ENCODE measurements around the gene RBCK1. TPM values are rescaled to one million over a fixed set of nuclear protein-coding genes. Genes with fewer than 3 reads are reported as not detected.

RBCK1 gene
- total and polyA plus RNA-seq, 2 donors (not counting 3 experiments of a cell fraction or from before 2014, with no cell fraction given), result 80.4 to 82.7 TPM

DNA sequence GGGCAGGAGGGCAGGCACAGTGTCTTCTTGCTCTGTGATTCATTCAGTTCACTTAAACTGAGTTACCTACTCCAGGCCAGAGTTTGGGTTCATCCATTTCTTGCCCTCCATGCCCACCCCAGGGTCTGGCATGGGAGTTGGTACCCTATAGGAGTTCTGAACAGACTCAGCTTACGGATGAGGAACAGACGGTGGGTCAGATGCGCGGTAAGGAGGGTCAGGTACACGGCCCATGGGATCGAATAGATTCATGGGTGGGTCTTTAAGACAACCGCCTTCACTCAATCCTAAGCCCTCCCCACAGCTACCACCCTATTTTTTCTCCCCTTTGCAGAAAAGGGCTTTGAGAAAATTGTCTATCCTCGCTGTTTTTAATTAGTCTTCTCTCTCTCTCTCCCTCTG lies 40.6 kb upstream of the RBCK1 start:
- ChIA-PET CTCF (interaction anchor here (1.7 kb wide), 1 partner anchor 12 kb away, joined by 10 read pairs; no protein-coding TSS in a partner anchor), POLR2A (no interaction called here)
- no peaks in the 10 kb centered on the region for H3K79me2 ChIP-seq (ENCODE audit: control insufficient read depth, insufficient read depth, low read length)
- DNase-seq (ENCODE audit: low read depth, low spot score), result no peak
- no peak for FAIRE-seq
- no peaks in the 10 kb centered on the region for H3K9me3 ChIP-seq (replicated peaks; ENCODE audit: control insufficient read depth, insufficient read depth, low read length)
- no peak overlapping the region for H3K4me2 ChIP-seq (ENCODE audit: insufficient read depth, low read length)
- no peak overlapping the region for H2AFZ ChIP-seq (ENCODE audit: low read depth, low read length)
- H3K4me3 ChIP-seq (replicated peaks in 1 of 3; ENCODE audit: insufficient read depth in 1 of 3, low read depth in 1 of 3, low read length in 3 of 3), result no peak overlapping the region
- BruUV-seq (replicated peaks), result no TSS peak
- TF ChIP-seq GATA2 (IDR thresholded peaks at IDR 0.05; ENCODE audit: insufficient read depth, insufficient read length, low read depth, low read length) (no peak), FOS (IDR thresholded peaks at IDR 0.05; ENCODE audit: borderline replicate concordance, insufficient read depth, low read length) (no peak), JUN (IDR thresholded peaks at IDR 0.05; ENCODE audit: borderline replicate concordance, insufficient read depth, insufficient read length, low read depth) (no peak), MYC (IDR thresholded peaks at IDR 0.05; ENCODE audit: low read depth, low read length) (no peak), POLR2AphosphoS5 (IDR thresholded peaks at IDR 0.05; ENCODE audit: insufficient read depth, low read depth, low read length) (no peak), POLR2A (IDR thresholded peaks at IDR 0.05; ENCODE audit: low read depth, low read length) (no peak), EZH2 (IDR thresholded peaks at IDR 0.05; ENCODE audit: borderline replicate concordance, low read depth, low read length, severe bottlenecking) (no peak)
- TF ChIP-seq, protein P1, sequence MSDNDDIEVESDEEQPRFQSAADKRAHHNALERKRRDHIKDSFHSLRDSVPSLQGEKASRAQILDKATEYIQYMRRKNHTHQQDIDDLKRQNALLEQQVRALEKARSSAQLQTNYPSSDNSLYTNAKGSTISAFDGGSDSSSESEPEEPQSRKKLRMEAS (IDR thresholded peaks at IDR 0.05; ENCODE audit: insufficient read depth, insufficient read length), result no peak
- TF ChIP-seq, protein P2, sequence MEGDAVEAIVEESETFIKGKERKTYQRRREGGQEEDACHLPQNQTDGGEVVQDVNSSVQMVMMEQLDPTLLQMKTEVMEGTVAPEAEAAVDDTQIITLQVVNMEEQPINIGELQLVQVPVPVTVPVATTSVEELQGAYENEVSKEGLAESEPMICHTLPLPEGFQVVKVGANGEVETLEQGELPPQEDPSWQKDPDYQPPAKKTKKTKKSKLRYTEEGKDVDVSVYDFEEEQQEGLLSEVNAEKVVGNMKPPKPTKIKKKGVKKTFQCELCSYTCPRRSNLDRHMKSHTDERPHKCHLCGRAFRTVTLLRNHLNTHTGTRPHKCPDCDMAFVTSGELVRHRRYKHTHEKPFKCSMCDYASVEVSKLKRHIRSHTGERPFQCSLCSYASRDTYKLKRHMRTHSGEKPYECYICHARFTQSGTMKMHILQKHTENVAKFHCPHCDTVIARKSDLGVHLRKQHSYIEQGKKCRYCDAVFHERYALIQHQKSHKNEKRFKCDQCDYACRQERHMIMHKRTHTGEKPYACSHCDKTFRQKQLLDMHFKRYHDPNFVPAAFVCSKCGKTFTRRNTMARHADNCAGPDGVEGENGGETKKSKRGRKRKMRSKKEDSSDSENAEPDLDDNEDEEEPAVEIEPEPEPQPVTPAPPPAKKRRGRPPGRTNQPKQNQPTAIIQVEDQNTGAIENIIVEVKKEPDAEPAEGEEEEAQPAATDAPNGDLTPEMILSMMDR (IDR thresholded peaks at IDR 0.05; ENCODE audit: extremely low read depth in 1 of 2, insufficient read depth in 1 of 2, low read depth in 1 of 2, low read length in 2 of 2), result no peak
- no peaks in the 10 kb centered on the region for H3K9me1 ChIP-seq (replicated peaks; ENCODE audit: control insufficient read depth, extremely low read depth, insufficient read depth, low read length)
- dilution Hi-C loops (cut with MboI; ENCODE audit: extremely low pct_ligation_motif_present, low sequenced_read_pairs), result no loop called here
- H4K20me1 ChIP-seq (replicated peaks; ENCODE audit: control insufficient read depth, extremely low read depth, insufficient read depth, low read length), result no peaks in the 10 kb centered on the region
- H3K27me3 ChIP-seq (ENCODE audit: control insufficient read depth in 2 of 2, insufficient read depth in 2 of 2, low read length in 2 of 2), result no peaks in the 10 kb centered on the region
- no peaks in the 10 kb centered on the region for H3K36me3 ChIP-seq (ENCODE audit: control insufficient read depth in 2 of 2, extremely low read depth in 1 of 2, insufficient read depth in 2 of 2, low read length in 2 of 2)
- H3K9ac ChIP-seq (replicated peaks; ENCODE audit: extremely low read depth, insufficient read depth, low read length), result no peak overlapping the region
- no peak overlapping the region for H3K27ac ChIP-seq (ENCODE audit: insufficient read depth, low read depth, low read length)
- intact Hi-C loops (cut with micrococcal nuclease), result no loop called here
- peaks cover 37% of the 10 kb centered on the region for H3K4me1 ChIP-seq (ENCODE audit: control insufficient read depth, extremely low read depth, insufficient read depth, low read length)

Data from endothelial cell of umbilical vein (primary cell).